ENCODE results near the gene LCE3D. TPM values are rescaled to one million over a fixed set of nuclear protein-coding genes. Genes with fewer than 3 reads are reported as not detected.

LCE3D gene
- total and polyA plus RNA-seq, 2 donors (not counting 1 experiment from before 2014, with no cell fraction given) = not detected

DNA sequence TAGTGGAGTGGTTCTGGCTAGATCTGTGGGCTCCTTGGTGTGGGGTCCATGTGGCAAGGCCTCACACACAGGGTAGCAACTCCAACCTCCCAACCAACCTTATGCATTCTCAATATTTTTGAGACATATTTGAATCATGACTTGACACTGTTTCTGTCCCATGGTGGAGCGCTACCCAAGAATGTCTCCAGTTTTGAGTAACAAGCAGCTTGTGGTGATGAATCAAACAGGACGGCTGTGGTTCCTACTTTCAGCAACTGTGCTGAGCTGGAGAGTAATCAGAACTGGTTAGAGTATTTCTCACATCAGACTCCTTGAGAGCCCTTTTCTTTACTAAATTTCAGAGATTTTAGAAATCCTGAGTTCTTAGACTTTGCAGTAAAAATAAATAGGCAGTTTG, 3.1 kb downstream of the LCE3D start:
- no peak overlapping the region for H2AFZ ChIP-seq (ENCODE audit: insufficient read depth, low read depth, low read length, poor library complexity, severe bottlenecking)
- no peak for TF ChIP-seq EZH2 (IDR thresholded peaks at IDR 0.05; ENCODE audit: borderline replicate concordance, insufficient read depth, low read depth, low read length, poor library complexity, severe bottlenecking)
- TF ChIP-seq, protein P1, sequence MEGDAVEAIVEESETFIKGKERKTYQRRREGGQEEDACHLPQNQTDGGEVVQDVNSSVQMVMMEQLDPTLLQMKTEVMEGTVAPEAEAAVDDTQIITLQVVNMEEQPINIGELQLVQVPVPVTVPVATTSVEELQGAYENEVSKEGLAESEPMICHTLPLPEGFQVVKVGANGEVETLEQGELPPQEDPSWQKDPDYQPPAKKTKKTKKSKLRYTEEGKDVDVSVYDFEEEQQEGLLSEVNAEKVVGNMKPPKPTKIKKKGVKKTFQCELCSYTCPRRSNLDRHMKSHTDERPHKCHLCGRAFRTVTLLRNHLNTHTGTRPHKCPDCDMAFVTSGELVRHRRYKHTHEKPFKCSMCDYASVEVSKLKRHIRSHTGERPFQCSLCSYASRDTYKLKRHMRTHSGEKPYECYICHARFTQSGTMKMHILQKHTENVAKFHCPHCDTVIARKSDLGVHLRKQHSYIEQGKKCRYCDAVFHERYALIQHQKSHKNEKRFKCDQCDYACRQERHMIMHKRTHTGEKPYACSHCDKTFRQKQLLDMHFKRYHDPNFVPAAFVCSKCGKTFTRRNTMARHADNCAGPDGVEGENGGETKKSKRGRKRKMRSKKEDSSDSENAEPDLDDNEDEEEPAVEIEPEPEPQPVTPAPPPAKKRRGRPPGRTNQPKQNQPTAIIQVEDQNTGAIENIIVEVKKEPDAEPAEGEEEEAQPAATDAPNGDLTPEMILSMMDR (IDR thresholded peaks at IDR 0.05) = no peak
- intact Hi-C loops (cut with micrococcal nuclease) = no loop called here
- no peak overlapping the region for H3K9ac ChIP-seq (ENCODE audit: low read length)
- DNase-seq (no peak), ATAC-seq (ENCODE audit: low read depth) (no peak)
- no peaks in the 10 kb centered on the region for H3K79me2 ChIP-seq (ENCODE audit: control insufficient read depth, insufficient read depth, low read length)
- no peaks in the 10 kb centered on the region for H4K20me1 ChIP-seq (ENCODE audit: control insufficient read depth, insufficient read depth, low read length, poor library complexity, severe bottlenecking)
- no peak overlapping the region for H3K4me2 ChIP-seq (replicated peaks; ENCODE audit: low read depth, low read length, poor library complexity, severe bottlenecking)
- no peaks in the 10 kb centered on the region for H3K36me3 ChIP-seq (replicated peaks in 1 of 2; ENCODE audit: control extremely low read depth in 1 of 2, control insufficient read depth in 1 of 2, extremely low read depth in 1 of 2, insufficient read depth in 2 of 2, low read length in 1 of 2)
- no peaks in the 10 kb centered on the region for H3K27me3 ChIP-seq (replicated peaks in 1 of 4; ENCODE audit: control extremely low read depth in 1 of 4, control insufficient read depth in 3 of 4, insufficient read depth in 4 of 4, low read length in 3 of 4)
- H3K27ac ChIP-seq (ENCODE audit: low read length in 2 of 2) = no peak overlapping the region
- Mint-ChIP-seq H3K4me3 (no peak overlapping the region), H3K4me1 (no peaks in the 10 kb centered on the region), H3K27me3 (peaks cover 33% of the 10 kb centered on the region), H3K9me3 (ENCODE audit: insufficient read depth) (no peaks in the 10 kb centered on the region), H3K27ac (no peak overlapping the region)
- peaks cover 0 to 1% (median 0%) of the 10 kb centered on the region in 3 donors for H3K9me3 ChIP-seq (ENCODE audit: control extremely low read depth in 1 of 3, control insufficient read depth in 2 of 3, insufficient read depth in 1 of 3, low read length in 2 of 3)
- no peak overlapping the region for H3K4me3 ChIP-seq (ENCODE audit: control extremely low read depth in 1 of 5, extremely low read depth in 1 of 5, insufficient read depth in 1 of 5, low read depth in 2 of 5, low read length in 4 of 5)
- CTCF ChIA-PET = no interaction called here
- H3K4me1 ChIP-seq (ENCODE audit: control insufficient read depth in 2 of 2, insufficient read depth in 2 of 2, low read length in 2 of 2) = no peaks in the 10 kb centered on the region
- POLR2A ChIA-PET = no interaction called here
- 40% methylated on average over 1 of the region's 2 CpGs for WGBS (ENCODE audit: insufficient coverage)

DNA sequence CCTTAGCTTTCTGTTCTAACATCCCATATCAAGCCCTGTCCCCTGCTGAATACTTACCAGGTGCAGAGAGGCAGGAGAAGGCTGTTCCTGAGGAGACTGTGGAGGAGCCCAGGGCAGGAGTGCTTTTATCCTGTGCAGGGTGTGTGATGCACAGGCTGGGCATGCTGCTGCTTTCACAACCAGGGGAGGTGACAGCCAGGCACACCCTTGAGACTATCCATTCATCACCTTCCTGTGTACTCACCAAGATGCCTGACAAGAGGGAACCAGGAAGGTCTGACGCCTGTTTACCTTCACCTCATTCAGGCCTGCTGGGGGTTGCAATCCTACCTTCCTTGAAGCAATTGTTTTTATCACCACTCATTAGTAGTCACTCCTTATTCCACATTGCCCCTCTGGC, 13.6 kb downstream of the LCE3D start, which contains the start of gene LCE3E:
LCE3E (minus strand) TSS at position 100 of the 400 bp plus-strand sequence. CDS start 572 bp downstream, outside the sequence.
- Histone ChIP-seq H3K4me1 (ENCODE audit: control insufficient read depth in 2 of 2, insufficient read depth in 2 of 2, low read length in 2 of 2) (no peaks in the 10 kb centered on the region), H3K36me3 (replicated peaks in 1 of 2; ENCODE audit: control extremely low read depth in 1 of 2, control insufficient read depth in 1 of 2, extremely low read depth in 1 of 2, insufficient read depth in 2 of 2, low read length in 1 of 2) (no peaks in the 10 kb centered on the region), H4K20me1 (ENCODE audit: control insufficient read depth, insufficient read depth, low read length, poor library complexity, severe bottlenecking) (no peaks in the 10 kb centered on the region), H3K27ac (ENCODE audit: low read length in 2 of 2) (no peak within 1 kb of the TSS), H3K27me3 (replicated peaks in 1 of 4; ENCODE audit: control extremely low read depth in 1 of 4, control insufficient read depth in 3 of 4, insufficient read depth in 4 of 4, low read length in 3 of 4) (no peaks in the 10 kb centered on the region), H2AFZ (ENCODE audit: insufficient read depth, low read depth, low read length, poor library complexity, severe bottlenecking) (no peak within 1 kb of the TSS), H3K9ac (ENCODE audit: low read length) (no peak within 1 kb of the TSS), H3K9me3 (ENCODE audit: control extremely low read depth in 1 of 3, control insufficient read depth in 2 of 3, insufficient read depth in 1 of 3, low read length in 2 of 3) (peaks cover 0 to 9% (median 0%) of the 10 kb centered on the region in 3 donors), H3K4me3 (ENCODE audit: control extremely low read depth in 1 of 5, extremely low read depth in 1 of 5, insufficient read depth in 1 of 5, low read depth in 2 of 5, low read length in 4 of 5) (no peak within 1 kb of the TSS), H3K79me2 (ENCODE audit: control insufficient read depth, insufficient read depth, low read length) (no peaks in the 10 kb centered on the region), H3K4me2 (replicated peaks; ENCODE audit: low read depth, low read length, poor library complexity, severe bottlenecking) (no peak within 1 kb of the TSS)
- DNase-seq (no peak), ATAC-seq (ENCODE audit: low read depth) (no peak)
- H3K4me1 Mint-ChIP-seq = no peaks in the 10 kb centered on the region
- peaks cover 10% of the 10 kb centered on the region for H3K27me3 Mint-ChIP-seq
- WGBS (ENCODE audit: insufficient coverage) = 86% methylated on average over 1 of the region's 1 CpG
- no peak within 1 kb of the TSS for H3K27ac Mint-ChIP-seq
- ChIA-PET CTCF (no interaction called here), POLR2A (no interaction called here)
- intact Hi-C loops (cut with micrococcal nuclease) = no loop called here
- no peak for TF ChIP-seq EZH2 (IDR thresholded peaks at IDR 0.05; ENCODE audit: borderline replicate concordance, insufficient read depth, low read depth, low read length, poor library complexity, severe bottlenecking)
- TF ChIP-seq, protein P1 (IDR thresholded peaks at IDR 0.05) = no peak
- peaks cover 10% of the 10 kb centered on the region for H3K9me3 Mint-ChIP-seq (ENCODE audit: insufficient read depth)
- no peak within 1 kb of the TSS for H3K4me3 Mint-ChIP-seq
